Central memory CD4-positive, alpha-beta T cell (primary cell): ENCODE data around the gene AGT.
"Not testable (repeated sequence)": the region's sequence is repeated elsewhere in the genome, so short reads cannot be mapped to it uniquely, and the experiment has no call there.

Source experiments
- DNase-seq: peaks from one replicate; pipeline ENCODE4 v3.0.0; 2022

AGT gene

GRCh38 chr1:230684998-230685397 is 28.9 kb downstream of the AGT start:
- DNase-seq: no peak

GRCh38 chr1:230684146-230684545 is 29.8 kb downstream of the AGT start:
- DNase-seq: no peak

GRCh38 chr1:230682882-230683610 is 30.9 kb downstream of the AGT start:
- DNase-seq: no peak

GRCh38 chr1:230682274-230682673 is 31.6 kb downstream of the AGT start:
- no peak for DNase-seq

GRCh38 chr1:230681599-230681998 is 32.3 kb downstream of the AGT start:
- DNase-seq: no peak

GRCh38 chr1:230680300-230681025 is 33.5 kb downstream of the AGT start:
- no peak for DNase-seq

- no peak for DNase-seq
Observed at GRCh38 chr1:230679825-230680224, 34.1 kb downstream of the AGT start.

GRCh38 chr1:230679192-230679591 is 34.7 kb downstream of the AGT start:
- DNase-seq: no peak

GRCh38 chr1:230677200-230677599 is 36.7 kb downstream of the AGT start:
- no peak for DNase-seq

- DNase-seq: no peak
Observed at GRCh38 chr1:230674581-230674980, 39.3 kb downstream of the AGT start.

- no peak for DNase-seq
Observed at GRCh38 chr1:230669543-230669942, 44.4 kb downstream of the AGT start.

- DNase-seq: no peak
Observed at GRCh38 chr1:230668227-230668626, 45.7 kb downstream of the AGT start.

- DNase-seq: no peak
Observed at GRCh38 chr1:230661976-230662375, 51.9 kb downstream of the AGT start.

GRCh38 chr1:230658691-230659090 is 55.2 kb downstream of the AGT start:
- DNase-seq: no peak

GRCh38 chr1:230658103-230658502 is 55.8 kb downstream of the AGT start:
- DNase-seq: not testable (repeated sequence)

- not testable (repeated sequence) for DNase-seq
Observed at GRCh38 chr1:230656719-230657118, 57.2 kb downstream of the AGT start.
